Measurements from ENCODE around the gene WT1. TPM values are rescaled to one million over a fixed set of nuclear protein-coding genes. Genes with fewer than 3 reads are reported as not detected.

Gene WT1
- total and polyA plus RNA-seq, 2 of the 4 experiments (the other 2 are of a cell fraction), result not detected

- no peak overlapping the region for H4K5ac ChIP-seq (ENCODE audit: low read depth, low read length)
- intact Hi-C loops (cut with micrococcal nuclease), result no loop called here
- no peak overlapping the region for H3K56ac ChIP-seq (ENCODE audit: extremely low read depth, insufficient read depth, low read length)
- peaks cover 33% of the 10 kb centered on the region for H3K27me3 ChIP-seq (ENCODE audit: control insufficient read depth, insufficient read depth, low read length)
- H3K14ac ChIP-seq (replicated peaks; ENCODE audit: low read depth, low read length), result no peak overlapping the region
- H3K79me1 ChIP-seq (ENCODE audit: low read depth in 1 of 2, low read length in 2 of 2), result no peaks in the 10 kb centered on the region
- H3K4ac ChIP-seq (ENCODE audit: low read depth, low read length), result no peak overlapping the region
- TF ChIP-seq RCOR1 (IDR thresholded peaks at IDR 0.05; ENCODE audit: insufficient replicate concordance, low read length), result no peak
- TF ChIP-seq BHLHE40 (IDR thresholded peaks at IDR 0.05; ENCODE audit: low read depth, low read length), result no peak
- TF ChIP-seq CTCF (conservative IDR thresholded peaks at IDR 0.05; ENCODE audit: low read depth, low read length), result no peak
- H3K4me2 ChIP-seq (ENCODE audit: low read depth, low read length), result no peak overlapping the region
- H3K9me3 ChIP-seq (ENCODE audit: control insufficient read depth, insufficient read depth, low read length), result no peaks in the 10 kb centered on the region
- H2BK5ac ChIP-seq (ENCODE audit: low read depth, low read length, poor library complexity, severe bottlenecking), result no peak overlapping the region
- no peaks in the 10 kb centered on the region for H3K9me1 ChIP-seq (ENCODE audit: insufficient read depth, low read length)
- ATAC-seq (ENCODE audit: low read depth) (no peak), DNase-seq (no peak)
- H2AK9ac ChIP-seq (replicated peaks; ENCODE audit: low read depth, low read length, poor library complexity), result no peak overlapping the region
- H3K36me3 ChIP-seq (ENCODE audit: control insufficient read depth, insufficient read depth, low read length), result no peaks in the 10 kb centered on the region
- no peak overlapping the region for H3K9ac ChIP-seq (ENCODE audit: low read depth, low read length)
- H2AK5ac ChIP-seq (ENCODE audit: low read depth, low read length), result no peak overlapping the region
- BruUV-seq (replicated peaks), result no TSS peak
- no CpG with 5 or more reads among the region's 3 CpGs for WGBS, 2 experiments (ENCODE audit: extremely low coverage in 2 of 2, insufficient read length in 1 of 2)
- H3K4me3 ChIP-seq (ENCODE audit: insufficient read depth, low read depth, low read length), result no peak overlapping the region
- dilution Hi-C loops (cut with HindIII; ENCODE audit: low sequenced_read_pairs, unreplicated experiment), result no loop called here
- no peak overlapping the region for H4K91ac ChIP-seq (ENCODE audit: insufficient read depth, low read depth, low read length)
- CTCF ChIA-PET, result no interaction called here
- H2BK120ac ChIP-seq (ENCODE audit: low read depth, low read length), result no peak overlapping the region
- no peak overlapping the region for H2BK15ac ChIP-seq (ENCODE audit: low read depth, low read length)
- H2AFZ ChIP-seq (replicated peaks; ENCODE audit: low read length, poor library complexity), result no peak overlapping the region
- H4K8ac ChIP-seq (ENCODE audit: low read depth in 2 of 2, low read length in 2 of 2), result no peak overlapping the region
- no peak overlapping the region for H3K27ac ChIP-seq (ENCODE audit: insufficient read depth, low read length)
- no peak overlapping the region for H2BK20ac ChIP-seq (ENCODE audit: low read depth, low read length)
- in situ Hi-C loops (cut with MboI; ENCODE audit: low sequenced_read_pairs), result no loop called here
- H3K23ac ChIP-seq (ENCODE audit: low read depth, low read length), result no peak overlapping the region
- H4K20me1 ChIP-seq (ENCODE audit: insufficient read depth, low read length), result no peaks in the 10 kb centered on the region
- H3K4me1 ChIP-seq (ENCODE audit: control insufficient read depth, insufficient read depth, low read length), result no peaks in the 10 kb centered on the region
- H3K18ac ChIP-seq (ENCODE audit: low read depth, low read length), result no peak overlapping the region
- POLR2A ChIA-PET (ENCODE audit: unreplicated experiment), result no interaction called here
Observed at GRCh38 chr11:32422545-32422944, 12.8 kb downstream of the WT1 start.
